ENCODE results near the gene C16orf78.

DNA sequence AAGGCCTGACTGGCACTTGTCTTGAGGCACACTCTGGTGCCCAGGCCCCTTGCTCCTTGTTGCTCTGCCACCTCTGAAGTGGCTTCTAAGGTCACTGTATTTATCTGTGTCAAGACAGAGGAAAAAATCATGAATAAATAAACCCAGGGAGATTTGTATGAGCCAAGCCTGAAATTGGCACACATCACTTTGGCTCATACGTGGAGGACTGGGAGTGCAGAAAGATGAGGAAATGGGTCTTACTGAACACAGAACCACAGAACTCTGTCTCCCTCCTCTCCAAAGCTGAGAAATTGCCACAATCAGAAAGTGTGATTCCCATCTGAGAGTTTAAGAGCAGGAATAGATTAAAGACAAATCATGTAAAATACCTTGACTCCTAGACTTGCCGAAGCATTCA is 27.1 kb upstream of the C16orf78 start:
- TF ChIP-seq POLR2AphosphoS5 (IDR thresholded peaks at IDR 0.05), result no peak
- TF ChIP-seq, protein P1, sequence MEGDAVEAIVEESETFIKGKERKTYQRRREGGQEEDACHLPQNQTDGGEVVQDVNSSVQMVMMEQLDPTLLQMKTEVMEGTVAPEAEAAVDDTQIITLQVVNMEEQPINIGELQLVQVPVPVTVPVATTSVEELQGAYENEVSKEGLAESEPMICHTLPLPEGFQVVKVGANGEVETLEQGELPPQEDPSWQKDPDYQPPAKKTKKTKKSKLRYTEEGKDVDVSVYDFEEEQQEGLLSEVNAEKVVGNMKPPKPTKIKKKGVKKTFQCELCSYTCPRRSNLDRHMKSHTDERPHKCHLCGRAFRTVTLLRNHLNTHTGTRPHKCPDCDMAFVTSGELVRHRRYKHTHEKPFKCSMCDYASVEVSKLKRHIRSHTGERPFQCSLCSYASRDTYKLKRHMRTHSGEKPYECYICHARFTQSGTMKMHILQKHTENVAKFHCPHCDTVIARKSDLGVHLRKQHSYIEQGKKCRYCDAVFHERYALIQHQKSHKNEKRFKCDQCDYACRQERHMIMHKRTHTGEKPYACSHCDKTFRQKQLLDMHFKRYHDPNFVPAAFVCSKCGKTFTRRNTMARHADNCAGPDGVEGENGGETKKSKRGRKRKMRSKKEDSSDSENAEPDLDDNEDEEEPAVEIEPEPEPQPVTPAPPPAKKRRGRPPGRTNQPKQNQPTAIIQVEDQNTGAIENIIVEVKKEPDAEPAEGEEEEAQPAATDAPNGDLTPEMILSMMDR (IDR thresholded peaks at IDR 0.05 in 8 of 11, conservative IDR thresholded peaks at IDR 0.05 in 3 of 11), result no peak
- no peak for TF ChIP-seq POLR2A (IDR thresholded peaks at IDR 0.05)

Data from spleen (tissue), 7 donors.